Psoas muscle (tissue), 8 donors: ENCODE data around the gene ZC2HC1C. TPM values are rescaled to one million over a fixed set of nuclear protein-coding genes. Genes with fewer than 3 reads are reported as not detected.

Source experiments
- ATAC-seq, 4 donors: fragments of 200-7000 bp; cut with Tn5 transposase; one replicate each; pipeline ENCODE4 v1.9.1; 2020; ENCODE audit warnings: moderate library complexity in 3 of 4, mild to moderate bottlenecking in 2 of 4
- DNase-seq, 2 donors: peaks; one replicate each; pipeline ENCODE4 v3.0.0-alpha.2; 2020
- H3K27ac ChIP-seq: fragments of 200-600 bp; one replicate; pipeline ENCODE4 v1.8.0; 2022
- H3K27me3 ChIP-seq, 3 donors: fragments of 200-600 bp in 1 of 3; one replicate each; pipeline versions ENCODE4 v1.6.1 to v1.8.0; 2013 to 2022; ENCODE audit warnings: low read length in 2 of 3, mild to moderate bottlenecking in 2 of 3, moderate library complexity in 1 of 3; ENCODE audit not compliant: insufficient read depth in 3 of 3
- H3K36me3 ChIP-seq, 2 donors: fragments of 200-600 bp in 1 of 2; one replicate each; pipeline versions ENCODE4 v1.6.1 to v1.8.0; 2013 to 2022; ENCODE audit warnings: low read depth in 1 of 2, mild to moderate bottlenecking in 1 of 2, moderate library complexity in 1 of 2; ENCODE audit not compliant: insufficient read depth in 1 of 2
- H3K4me1 ChIP-seq: fragments of 200-600 bp; one replicate; pipeline ENCODE4 v1.8.0; 2022
- H3K4me3 ChIP-seq: fragments of 200-600 bp; one replicate; pipeline ENCODE4 v1.8.0; 2022; ENCODE audit warnings: mild to moderate bottlenecking
- H3K9me3 ChIP-seq: fragments of 200-600 bp; one replicate; pipeline ENCODE4 v1.8.0; 2022
- WGBS, 3 donors: extraction: QIAGEN DNeasy Blood & Tissue Kit; methylation state at CpG; one replicate each; pipeline versions ENCODE4 v1.1.6 to v1.1.7; 2013; 5-methylcytosine and 5-hydroxymethylcytosine counted together
- intact Hi-C, 2 donors: fragments of 100-400 bp; cut with DNase I; formaldehyde crosslinking; loops; one replicate each; pipeline versions ENCODE4 v1.11.0 to v1.14.2; 2022
- polyA plus RNA-seq, 3 donors: library from polyadenylated mRNA; stranded (reverse); fragments of 200-250 nt; gene quantifications; one replicate each; pipeline ENCODE4 v1.2.3, GENCODE V29; 2013
- total RNA-seq, 4 donors: library from RNA; stranded (reverse); fragmentation: NEBNext Ultra II Directional in 2 of 4; extraction: Animal tissue kit (Norgen Biotek cat#: 25700) in 2 of 4; gene quantifications; one replicate each; pipeline versions ENCODE4 v1.2.1 to v1.2.4, GENCODE V29; 2021 to 2023
- TF ChIP-seq, protein P1 (sequence below): fragments of 200-600 bp; IDR thresholded peaks from one replicate; pipeline ENCODE4 v1.8.0; 2022; ENCODE audit warnings: antibody characterized with exemption
- donor health status: healthy with polysubstance abuse.
- donor health status: DM: no; HTN: no; CAD: no; lungs with moderate emphysema.
- donor health status: Bipolar disorder and iron deficiency.
- donor health status: healthy.
- donor health status: DM: yes; HTN: yes; CAD: no.
- donor health status: DM: no; HTN: no; CAD: no.
- donor health status: DM: no; HTN: no; CAD: no.
- donor health status: DM: yes; HTN: yes; CAD: no.

Gene ZC2HC1C
- total and polyA plus RNA-seq, 7 donors, result 2.5 to 17.3 (median 4.6) TPM

DNA sequence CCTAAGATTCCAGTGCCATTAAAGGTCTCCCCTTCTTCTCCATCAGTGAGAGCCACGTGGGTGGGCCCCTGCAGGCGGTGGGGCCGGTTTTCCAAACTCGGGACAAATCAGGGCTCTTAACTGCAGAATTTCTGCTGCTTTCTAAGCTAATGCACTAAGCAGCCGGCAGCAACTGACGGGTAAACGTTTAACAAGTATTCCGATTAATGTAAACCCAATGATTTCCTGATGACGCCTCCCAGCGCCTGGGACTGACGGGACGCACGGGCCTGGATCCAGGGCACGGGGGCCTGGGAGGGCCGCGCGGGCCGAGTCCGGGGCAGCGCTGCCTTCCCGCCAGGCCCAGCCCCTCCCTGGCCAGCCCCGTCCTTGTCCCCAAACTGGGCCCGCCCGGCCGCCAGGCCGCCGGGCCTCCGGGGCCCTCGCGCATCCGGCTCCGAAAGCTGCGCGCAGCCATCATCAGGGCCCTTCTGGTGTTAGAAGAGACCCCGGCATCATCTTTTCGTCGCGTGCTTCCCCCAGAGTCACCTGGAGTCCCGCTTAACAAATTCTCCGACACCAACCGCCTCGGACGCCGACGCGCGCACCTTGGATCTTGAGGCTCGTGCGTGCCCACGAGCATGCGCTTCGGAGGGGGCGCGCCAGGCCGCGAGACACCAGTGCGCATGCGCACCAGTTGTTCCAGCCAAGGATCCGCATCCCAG is 18.4 kb upstream of the ZC2HC1C start, which contains the start of gene MLH3:
MLH3 (minus strand) TSS at position 616 of the 704 bp plus-strand sequence. CDS start 1,812 bp downstream, outside the sequence.
- 1 to 2% (median 1%) methylated on average over 54 to 59 of the region's 59 CpGs for WGBS, 3 donors
- H3K4me1 ChIP-seq, result peaks cover 30% of the 10 kb centered on the region
- H3K9me3 ChIP-seq, result no peaks in the 10 kb centered on the region
- peak within 1 kb of the TSS; percentile 85 for H3K4me3 ChIP-seq
- peak; percentile 89 to 93 (median 90) for ATAC-seq
- peaks cover 0 to 29% of the 10 kb centered on the region in 2 donors for H3K36me3 ChIP-seq
- TF ChIP-seq, protein P1, sequence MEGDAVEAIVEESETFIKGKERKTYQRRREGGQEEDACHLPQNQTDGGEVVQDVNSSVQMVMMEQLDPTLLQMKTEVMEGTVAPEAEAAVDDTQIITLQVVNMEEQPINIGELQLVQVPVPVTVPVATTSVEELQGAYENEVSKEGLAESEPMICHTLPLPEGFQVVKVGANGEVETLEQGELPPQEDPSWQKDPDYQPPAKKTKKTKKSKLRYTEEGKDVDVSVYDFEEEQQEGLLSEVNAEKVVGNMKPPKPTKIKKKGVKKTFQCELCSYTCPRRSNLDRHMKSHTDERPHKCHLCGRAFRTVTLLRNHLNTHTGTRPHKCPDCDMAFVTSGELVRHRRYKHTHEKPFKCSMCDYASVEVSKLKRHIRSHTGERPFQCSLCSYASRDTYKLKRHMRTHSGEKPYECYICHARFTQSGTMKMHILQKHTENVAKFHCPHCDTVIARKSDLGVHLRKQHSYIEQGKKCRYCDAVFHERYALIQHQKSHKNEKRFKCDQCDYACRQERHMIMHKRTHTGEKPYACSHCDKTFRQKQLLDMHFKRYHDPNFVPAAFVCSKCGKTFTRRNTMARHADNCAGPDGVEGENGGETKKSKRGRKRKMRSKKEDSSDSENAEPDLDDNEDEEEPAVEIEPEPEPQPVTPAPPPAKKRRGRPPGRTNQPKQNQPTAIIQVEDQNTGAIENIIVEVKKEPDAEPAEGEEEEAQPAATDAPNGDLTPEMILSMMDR, result no peak
- H3K27ac ChIP-seq, result peak within 1 kb of the TSS; percentile 89
- H3K27me3 ChIP-seq, result no peaks in the 10 kb centered on the region
- intact Hi-C loops, result no loop called here
- peak; percentile 86 to 93 for DNase-seq

DNA sequence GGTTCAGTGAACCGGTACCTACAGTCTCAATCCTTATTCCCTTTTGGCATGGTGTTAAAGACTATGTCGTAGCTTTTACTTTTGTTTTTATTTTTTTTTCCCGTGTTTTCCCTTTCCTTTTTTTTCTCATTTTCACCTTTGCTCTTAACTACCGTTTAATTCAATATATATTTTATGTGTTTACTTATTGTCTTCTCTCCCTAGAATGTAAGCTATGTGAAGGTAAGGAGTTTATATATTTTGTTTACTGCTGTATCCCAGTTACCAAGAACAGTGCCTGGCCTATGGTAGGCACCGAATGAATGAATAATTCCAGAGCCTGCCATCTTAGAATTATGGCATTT is 17.9 kb upstream of the ZC2HC1C start:
- intact Hi-C loops, result no loop called here
- Histone ChIP-seq H3K27me3 (no peaks in the 10 kb centered on the region), H3K9me3 (no peaks in the 10 kb centered on the region), H3K4me3 (peak overlapping the region; percentile 85), H3K4me1 (peaks cover 30% of the 10 kb centered on the region), H3K36me3 (peaks cover 0 to 34% of the 10 kb centered on the region in 2 donors), H3K27ac (peak overlapping the region; percentile 89)
- DNase-seq (no peak), ATAC-seq (no peak)
- TF ChIP-seq, protein P1, result no peak
- whole genome bisulfite sequencing, 3 donors, result 27 to 28% (median 28%) methylated on average over 5 of the region's 5 CpGs

DNA sequence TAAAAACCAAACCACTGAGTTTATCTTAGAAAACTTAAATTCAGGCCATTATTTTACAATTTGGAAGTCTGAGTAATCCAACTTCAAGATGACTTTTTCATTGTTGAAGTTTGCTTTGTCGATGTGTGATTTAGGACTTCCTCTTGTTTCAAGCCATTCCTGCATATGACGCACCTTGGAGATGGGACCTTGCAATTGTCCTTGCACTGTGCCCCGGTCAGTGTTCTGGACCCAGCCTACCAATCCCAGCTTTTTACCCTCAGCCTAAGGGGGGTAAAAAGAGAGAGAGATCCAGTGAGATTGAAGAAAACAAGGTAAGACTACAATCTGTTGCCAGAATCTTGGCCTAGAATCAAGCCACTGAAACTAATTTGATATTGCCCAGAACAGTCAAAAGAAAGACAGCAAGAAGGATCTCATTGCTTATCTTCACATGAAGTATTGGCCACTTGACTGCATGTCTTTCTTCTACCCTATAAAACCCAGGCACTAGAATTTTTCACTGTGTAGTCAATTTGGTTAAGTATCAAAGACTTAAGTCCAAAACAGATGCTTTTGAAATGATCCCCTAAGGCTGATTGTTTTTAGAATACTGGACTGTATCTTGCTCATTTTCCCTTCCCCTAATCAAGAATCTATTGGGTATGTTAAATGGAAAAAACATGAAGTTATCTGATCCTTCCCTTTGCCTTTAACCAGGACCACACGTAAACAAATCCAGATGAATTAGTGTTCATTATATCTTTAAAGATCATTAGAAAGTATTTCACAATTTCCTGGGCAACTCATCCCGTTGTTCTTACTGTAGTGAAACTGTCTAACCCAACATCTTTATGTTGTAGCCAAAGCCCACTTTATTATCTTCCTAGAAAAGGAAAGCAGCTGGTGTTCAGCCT is 15.8 kb upstream of the ZC2HC1C start:
- Histone ChIP-seq H3K4me1 (peaks cover 21% of the 10 kb centered on the region), H3K36me3 (peaks cover 0 to 30% of the 10 kb centered on the region in 2 donors), H3K27me3 (no peaks in the 10 kb centered on the region), H3K9me3 (no peaks in the 10 kb centered on the region), H3K27ac (no peak overlapping the region), H3K4me3 (no peak overlapping the region)
- TF ChIP-seq, protein P1, result no peak
- 63 to 66% (median 66%) methylated on average over 5 of the region's 5 CpGs for WGBS, 3 donors
- DNase-seq (no peak), ATAC-seq (no peak)
- intact Hi-C loops, result no loop called here

DNA sequence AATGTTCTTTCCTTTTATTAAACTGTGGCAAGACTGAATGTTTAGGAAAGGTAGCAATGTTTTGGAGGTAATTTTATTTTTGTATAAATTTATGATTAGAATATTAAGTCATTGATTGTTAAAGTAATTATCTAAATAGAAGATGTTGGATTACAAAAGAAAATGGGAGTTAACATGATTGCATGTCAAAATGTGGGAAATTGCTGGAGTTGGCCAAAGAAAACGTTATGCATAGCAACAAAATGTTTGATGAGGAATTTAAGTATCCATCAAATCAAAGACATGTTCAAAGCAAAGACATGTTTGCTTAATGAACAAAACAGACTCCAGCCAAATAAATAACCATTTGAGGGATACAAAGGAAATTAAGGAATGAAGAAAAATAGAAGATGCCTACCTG is 15.0 kb upstream of the ZC2HC1C start:
- TF ChIP-seq, protein P1, result no peak
- Histone ChIP-seq H3K36me3 (peaks cover 0 to 25% of the 10 kb centered on the region in 2 donors), H3K27ac (no peak overlapping the region), H3K9me3 (no peaks in the 10 kb centered on the region), H3K27me3 (no peaks in the 10 kb centered on the region), H3K4me3 (no peak overlapping the region), H3K4me1 (peaks cover 19% of the 10 kb centered on the region)
- DNase-seq, result no peak
- intact Hi-C loops, result no loop called here
- ATAC-seq, result no peak
- 58 to 71% (median 64%) methylated on average over 1 of the region's 1 CpG for WGBS, 3 donors
